PFSK-1 (cell line): ENCODE data around the gene NME4.

Source experiments
- FOXP2 ChIP-seq: optimal IDR thresholded peaks from 2 replicates; pipeline ENCODE3; 2011; ENCODE audit warnings: borderline replicate concordance, control low read depth, inconsistent platforms; ENCODE audit not compliant: insufficient read depth; ENCODE audit errors: extremely low read length, extremely low read depth
- POLR2AphosphoS5 ChIP-seq: IDR thresholded peaks from 2 replicates; pipeline ENCODE4 v1.6.1; 2012; ENCODE audit warnings: low read depth, mild to moderate bottlenecking, control low read depth, low read length, moderate library complexity
- SIN3A ChIP-seq: IDR thresholded peaks from 2 replicates; pipeline ENCODE4 v1.6.1; 2012; ENCODE audit warnings: mild to moderate bottlenecking, low read length, moderate library complexity, borderline replicate concordance; ENCODE audit not compliant: insufficient read depth
- TAF1 ChIP-seq: IDR thresholded peaks from 2 replicates; pipeline ENCODE4 v1.6.1; 2012; ENCODE audit warnings: low read length, control low read depth, borderline replicate concordance; ENCODE audit not compliant: insufficient read depth
- TF ChIP-seq, protein P1 (sequence below), 2 experiments: IDR thresholded peaks; 2 replicates each; pipeline versions ENCODE4 v1.6.1 to v1.8.0; 2011 to 2012; ENCODE audit warnings: low read depth in 2 of 2, low read length in 2 of 2, control low read depth in 1 of 2, inconsistent platforms in 1 of 2, mild to moderate bottlenecking in 1 of 2, moderate library complexity in 1 of 2; ENCODE audit not compliant: insufficient read depth in 1 of 2

DNA sequence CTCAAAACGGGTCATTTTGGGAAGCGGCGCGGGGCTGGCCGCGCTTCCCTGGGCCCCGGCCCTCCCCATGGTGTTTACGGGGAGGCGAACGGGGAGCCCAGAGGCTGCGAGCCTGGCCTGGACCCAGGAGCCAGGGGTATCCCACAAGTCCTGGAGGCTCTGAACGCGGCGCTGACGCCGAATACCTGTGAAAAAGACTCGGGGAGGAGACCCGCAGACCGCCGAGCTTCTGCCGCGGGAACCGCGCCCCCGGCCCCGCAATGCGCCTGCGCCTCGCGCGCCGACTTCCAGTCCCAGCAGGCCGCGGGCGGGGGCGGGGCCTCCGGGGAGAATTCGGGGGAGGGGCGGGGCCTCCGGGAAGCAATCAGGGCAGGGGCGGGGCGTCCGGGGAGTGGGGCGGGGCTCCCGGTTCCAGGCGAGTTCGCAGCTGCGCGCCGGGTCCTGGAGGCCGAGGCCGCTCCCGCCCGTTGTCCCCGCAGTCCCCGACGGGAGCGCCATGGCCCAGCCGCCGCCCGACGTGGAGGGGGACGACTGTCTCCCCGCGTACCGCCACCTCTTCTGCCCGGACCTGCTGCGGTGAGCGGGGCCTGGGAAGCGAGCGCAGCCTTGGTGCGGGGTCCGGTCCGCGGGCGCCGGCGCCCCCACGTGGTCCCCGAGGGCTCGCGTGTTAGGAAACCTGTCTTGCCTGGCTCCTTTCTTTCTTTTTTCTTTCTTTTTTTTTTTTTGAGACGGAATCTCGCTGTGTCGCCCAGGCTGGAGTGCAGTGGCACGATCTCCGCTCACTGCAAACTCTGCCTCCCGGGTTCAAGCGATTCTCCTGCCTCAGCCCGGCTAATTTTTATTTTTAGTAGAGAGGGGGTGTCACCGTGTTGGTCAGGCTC lies 4.7 kb downstream of the NME4 start, which contains the start of gene DECR2:
- TF ChIP-seq POLR2AphosphoS5: peak; percentile 86
- TF ChIP-seq, protein P1, sequence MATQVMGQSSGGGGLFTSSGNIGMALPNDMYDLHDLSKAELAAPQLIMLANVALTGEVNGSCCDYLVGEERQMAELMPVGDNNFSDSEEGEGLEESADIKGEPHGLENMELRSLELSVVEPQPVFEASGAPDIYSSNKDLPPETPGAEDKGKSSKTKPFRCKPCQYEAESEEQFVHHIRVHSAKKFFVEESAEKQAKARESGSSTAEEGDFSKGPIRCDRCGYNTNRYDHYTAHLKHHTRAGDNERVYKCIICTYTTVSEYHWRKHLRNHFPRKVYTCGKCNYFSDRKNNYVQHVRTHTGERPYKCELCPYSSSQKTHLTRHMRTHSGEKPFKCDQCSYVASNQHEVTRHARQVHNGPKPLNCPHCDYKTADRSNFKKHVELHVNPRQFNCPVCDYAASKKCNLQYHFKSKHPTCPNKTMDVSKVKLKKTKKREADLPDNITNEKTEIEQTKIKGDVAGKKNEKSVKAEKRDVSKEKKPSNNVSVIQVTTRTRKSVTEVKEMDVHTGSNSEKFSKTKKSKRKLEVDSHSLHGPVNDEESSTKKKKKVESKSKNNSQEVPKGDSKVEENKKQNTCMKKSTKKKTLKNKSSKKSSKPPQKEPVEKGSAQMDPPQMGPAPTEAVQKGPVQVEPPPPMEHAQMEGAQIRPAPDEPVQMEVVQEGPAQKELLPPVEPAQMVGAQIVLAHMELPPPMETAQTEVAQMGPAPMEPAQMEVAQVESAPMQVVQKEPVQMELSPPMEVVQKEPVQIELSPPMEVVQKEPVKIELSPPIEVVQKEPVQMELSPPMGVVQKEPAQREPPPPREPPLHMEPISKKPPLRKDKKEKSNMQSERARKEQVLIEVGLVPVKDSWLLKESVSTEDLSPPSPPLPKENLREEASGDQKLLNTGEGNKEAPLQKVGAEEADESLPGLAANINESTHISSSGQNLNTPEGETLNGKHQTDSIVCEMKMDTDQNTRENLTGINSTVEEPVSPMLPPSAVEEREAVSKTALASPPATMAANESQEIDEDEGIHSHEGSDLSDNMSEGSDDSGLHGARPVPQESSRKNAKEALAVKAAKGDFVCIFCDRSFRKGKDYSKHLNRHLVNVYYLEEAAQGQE (IDR thresholded peaks at IDR 0.05; ENCODE audit: insufficient read depth in 1 of 2, low read depth in 2 of 2, low read length in 2 of 2): no peak
- TF ChIP-seq FOXP2: no peak
- peak; percentile 51; the same call in 1 of the 2 replicates for TF ChIP-seq TAF1
- no peak for TF ChIP-seq SIN3A
